Endothelial cell of umbilical vein (primary cell): ENCODE measurements around the gene ANXA2R.

Experiments
- CTCF ChIP-seq, 2 donors: IDR thresholded peaks; 1 replicate in 1 of 2; 2 replicates in 1 of 2; pipeline ENCODE4 v1.5.1; 2011; ENCODE audit warnings: low read length in 2 of 2, mild to moderate bottlenecking in 2 of 2, moderate library complexity in 2 of 2, control low read depth in 1 of 2, inconsistent platforms in 1 of 2, low read depth in 1 of 2; ENCODE audit not compliant: insufficient read depth in 1 of 2; ENCODE audit errors: extremely low read depth in 1 of 2
- EZH2 ChIP-seq: IDR thresholded peaks from 2 replicates; pipeline ENCODE4 v1.6.1; 2012; ENCODE audit warnings: borderline replicate concordance, low read depth, mild to moderate bottlenecking, moderate library complexity, low read length, inconsistent platforms; ENCODE audit not compliant: severe bottlenecking
- FOS ChIP-seq: IDR thresholded peaks from 2 replicates; pipeline ENCODE4 v1.6.1; 2011; ENCODE audit warnings: mild to moderate bottlenecking, low read length, moderate library complexity, borderline replicate concordance; ENCODE audit not compliant: insufficient read depth
- GATA2 ChIP-seq: IDR thresholded peaks from 2 replicates; pipeline ENCODE4 v1.7.0; 2011; ENCODE audit warnings: low read depth, mild to moderate bottlenecking, moderate library complexity, mixed read lengths, low read length; ENCODE audit not compliant: insufficient read length, insufficient read depth
- JUN ChIP-seq: IDR thresholded peaks from 2 replicates; pipeline ENCODE4 v1.6.1; 2011; ENCODE audit warnings: borderline replicate concordance, low read depth; ENCODE audit not compliant: insufficient read length, insufficient read depth
- MAX ChIP-seq: IDR thresholded peaks from 2 replicates; pipeline ENCODE4 v1.6.1; 2011; ENCODE audit not compliant: insufficient read depth, insufficient read length
- MYC ChIP-seq: IDR thresholded peaks from one replicate; pipeline ENCODE4 v1.6.1; 2011; ENCODE audit warnings: mild to moderate bottlenecking, low read depth, low read length
- POLR2A ChIP-seq: IDR thresholded peaks from 2 replicates; pipeline ENCODE4 v1.6.1; 2012; ENCODE audit warnings: low read depth, mild to moderate bottlenecking, control low read depth, low read length
- POLR2AphosphoS5 ChIP-seq: IDR thresholded peaks from 2 replicates; pipeline ENCODE4 v1.6.1; 2012; ENCODE audit warnings: low read depth, mild to moderate bottlenecking, control low read depth, low read length, moderate library complexity; ENCODE audit not compliant: insufficient read depth

GRCh38 chr5:43044181-43044914 is 4.2 kb upstream of the ANXA2R start:
- peak; percentile 62 for TF ChIP-seq POLR2AphosphoS5
- TF ChIP-seq CTCF (IDR thresholded peaks at IDR 0.05; ENCODE audit: extremely low read depth in 1 of 2, insufficient read depth in 1 of 2, low read depth in 1 of 2, low read length in 2 of 2), result no peak
- no peak for TF ChIP-seq EZH2
- TF ChIP-seq POLR2A, result no peak
- TF ChIP-seq MAX, result no peak
- TF ChIP-seq JUN, result peak; percentile 17
- no peak for TF ChIP-seq GATA2
- TF ChIP-seq FOS, result no peak
- no peak for TF ChIP-seq MYC
